SU-DHL-6 (cell line): ENCODE results near the gene ARMC9.

Experiments used
- H2AFZ ChIP-seq: fragments of 200-600 bp; sonication (generic); 2 replicates; pipeline ENCODE4 v1.6.1; 2014; ENCODE audit warnings: low read depth, mild to moderate bottlenecking, moderate library complexity, mixed read lengths, antibody characterized with exemption, low read length; ENCODE audit not compliant: severe bottlenecking
- H3F3A ChIP-seq: fragments of 200-600 bp; shearing (Covaris generic); 2 replicates; pipeline ENCODE4 v1.6.0; 2016; ENCODE audit warnings: antibody characterized with exemption, mild to moderate bottlenecking; ENCODE audit not compliant: insufficient read depth
- H3K27ac ChIP-seq: fragments of 200-600 bp; sonication (generic); 2 replicates; pipeline ENCODE4 v1.5.1; 2016; ENCODE audit warnings: low read depth, mild to moderate bottlenecking, low read length, moderate library complexity, mixed read lengths
- H3K27me3 ChIP-seq: fragments of 200-600 bp; sonication (generic), shearing (Covaris generic); 2 replicates; pipeline ENCODE4 v1.6.0; 2014; ENCODE audit warnings: mild to moderate bottlenecking, low read length
- H3K36me3 ChIP-seq: fragments of 200-600 bp; sonication (generic); 2 replicates; pipeline ENCODE4 v1.6.1; 2014; ENCODE audit warnings: mild to moderate bottlenecking, low read length, mixed read lengths
- H3K4me2 ChIP-seq: fragments of 300-600, 200-600 bp; shearing (Covaris generic), sonication (generic); 2 replicates; pipeline ENCODE4 v1.6.0; 2014; ENCODE audit warnings: low read length, low read depth, mild to moderate bottlenecking; ENCODE audit not compliant: poor library complexity, severe bottlenecking
- H3K4me3 ChIP-seq: fragments of 200-600 bp; sonication (generic); 2 replicates; pipeline ENCODE4 v1.5.1; 2014; ENCODE audit warnings: antibody characterized with exemption, low read length, mild to moderate bottlenecking, mixed read lengths; ENCODE audit not compliant: insufficient read depth, poor library complexity, severe bottlenecking
- H3K79me2 ChIP-seq: fragments of 200-600 bp; sonication (generic); 2 replicates; pipeline ENCODE4 v1.6.1; 2014; ENCODE audit warnings: mild to moderate bottlenecking, low read length, moderate library complexity; ENCODE audit not compliant: insufficient read depth
- H3K9ac ChIP-seq: fragments of 200-600 bp; sonication (generic); 2 replicates; pipeline ENCODE4 v1.7.0; 2014; ENCODE audit warnings: mild to moderate bottlenecking, low read length
- H3K9me2 ChIP-seq: fragments of 200-600 bp; sonication (generic); replicated peaks from 2 replicates; pipeline ENCODE4 v1.6.1; 2014; ENCODE audit warnings: low read length; ENCODE audit not compliant: insufficient read depth
- H3K9me3 ChIP-seq: fragments of 200-600 bp; sonication (generic); 2 replicates; pipeline ENCODE4 v1.6.1; 2014; ENCODE audit warnings: low read length, mixed read lengths; ENCODE audit not compliant: insufficient read depth
- H4K20me1 ChIP-seq: fragments of 200-600 bp; sonication (generic); 2 replicates; pipeline ENCODE4 v1.6.1; 2014; ENCODE audit warnings: low read depth, mild to moderate bottlenecking, antibody characterized with exemption, low read length, moderate library complexity, mixed read lengths
- EZH2phosphoT487 ChIP-seq: fragments of 200-600 bp; sonication (generic), shearing (Covaris generic); conservative IDR thresholded peaks from 2 replicates; pipeline ENCODE4 v1.6.1; 2018; ENCODE audit warnings: mild to moderate bottlenecking, antibody characterized with exemption, low read length, moderate library complexity, mixed read lengths
- TF ChIP-seq, protein P1 (sequence below): fragments of 200-600 bp; sonication (generic); IDR thresholded peaks from one replicate; pipeline ENCODE4 v1.5.1; 2017; ENCODE audit warnings: antibody characterized with exemption, mild to moderate bottlenecking, low read length, moderate library complexity; ENCODE audit not compliant: insufficient read depth, poor library complexity, severe bottlenecking

ARMC9 gene

DNA sequence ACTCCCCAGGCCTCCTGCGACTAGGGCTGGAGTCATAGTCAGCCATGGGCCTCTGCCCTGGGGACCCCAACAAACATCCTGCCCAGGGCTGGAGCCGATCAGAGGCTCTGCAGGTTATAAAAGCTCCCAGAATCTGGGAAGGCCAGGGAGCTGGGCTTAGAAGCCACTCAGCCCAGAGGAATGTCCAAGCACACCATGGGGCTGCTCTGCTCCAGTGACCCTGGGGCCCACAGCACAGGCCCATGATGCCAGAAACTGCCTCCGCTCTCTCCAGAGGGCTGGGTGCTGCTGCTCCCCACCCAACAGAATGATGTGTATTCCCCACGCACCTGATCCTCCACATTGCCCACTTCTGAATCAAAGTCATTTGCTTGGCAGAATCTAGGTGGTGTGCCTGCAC, 88.5 kb downstream of the ARMC9 start:
- Histone ChIP-seq H3K9me3 (no peaks in the 10 kb centered on the region), H4K20me1 (no peaks in the 10 kb centered on the region), H3F3A (no peaks in the 10 kb centered on the region), H3K4me3 (no peak overlapping the region), H3K9ac (no peak overlapping the region), H2AFZ (no peak overlapping the region), H3K79me2 (no peaks in the 10 kb centered on the region), H3K27me3 (no peaks in the 10 kb centered on the region), H3K4me2 (no peak overlapping the region), H3K36me3 (no peaks in the 10 kb centered on the region), H3K9me2 (no peaks in the 10 kb centered on the region), H3K27ac (no peak overlapping the region)
- TF ChIP-seq, protein P1, sequence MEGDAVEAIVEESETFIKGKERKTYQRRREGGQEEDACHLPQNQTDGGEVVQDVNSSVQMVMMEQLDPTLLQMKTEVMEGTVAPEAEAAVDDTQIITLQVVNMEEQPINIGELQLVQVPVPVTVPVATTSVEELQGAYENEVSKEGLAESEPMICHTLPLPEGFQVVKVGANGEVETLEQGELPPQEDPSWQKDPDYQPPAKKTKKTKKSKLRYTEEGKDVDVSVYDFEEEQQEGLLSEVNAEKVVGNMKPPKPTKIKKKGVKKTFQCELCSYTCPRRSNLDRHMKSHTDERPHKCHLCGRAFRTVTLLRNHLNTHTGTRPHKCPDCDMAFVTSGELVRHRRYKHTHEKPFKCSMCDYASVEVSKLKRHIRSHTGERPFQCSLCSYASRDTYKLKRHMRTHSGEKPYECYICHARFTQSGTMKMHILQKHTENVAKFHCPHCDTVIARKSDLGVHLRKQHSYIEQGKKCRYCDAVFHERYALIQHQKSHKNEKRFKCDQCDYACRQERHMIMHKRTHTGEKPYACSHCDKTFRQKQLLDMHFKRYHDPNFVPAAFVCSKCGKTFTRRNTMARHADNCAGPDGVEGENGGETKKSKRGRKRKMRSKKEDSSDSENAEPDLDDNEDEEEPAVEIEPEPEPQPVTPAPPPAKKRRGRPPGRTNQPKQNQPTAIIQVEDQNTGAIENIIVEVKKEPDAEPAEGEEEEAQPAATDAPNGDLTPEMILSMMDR: no peak

DNA sequence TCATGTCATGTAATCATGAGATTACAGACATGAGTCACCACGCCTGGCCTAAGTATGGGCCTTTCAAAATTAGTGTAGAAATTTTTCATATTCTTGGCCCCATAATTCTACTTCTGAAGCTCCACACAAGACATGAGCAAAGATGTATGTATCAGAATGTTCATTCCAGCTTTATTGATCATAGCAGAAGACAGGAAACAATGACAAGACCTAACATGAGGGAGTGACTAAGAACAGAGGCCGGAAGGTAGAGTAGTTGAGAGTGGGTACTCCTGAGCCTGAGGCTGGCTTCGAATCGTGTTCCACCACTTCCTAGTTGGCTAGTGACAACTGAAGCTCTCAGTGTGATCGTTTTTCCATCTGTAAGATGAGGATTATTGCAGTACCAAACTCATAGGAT, 89.3 kb downstream of the ARMC9 start:
- Histone ChIP-seq H3K9me3 (no peaks in the 10 kb centered on the region), H3K36me3 (no peaks in the 10 kb centered on the region), H3K9ac (no peak overlapping the region), H4K20me1 (no peaks in the 10 kb centered on the region), H3K9me2 (no peaks in the 10 kb centered on the region), H3K4me3 (no peak overlapping the region), H3K4me2 (no peak overlapping the region), H3K27ac (no peak overlapping the region), H3K79me2 (no peaks in the 10 kb centered on the region), H3K27me3 (no peaks in the 10 kb centered on the region), H2AFZ (no peak overlapping the region), H3F3A (no peaks in the 10 kb centered on the region)
- TF ChIP-seq EZH2phosphoT487: no peak
- TF ChIP-seq, protein P1: no peak

DNA sequence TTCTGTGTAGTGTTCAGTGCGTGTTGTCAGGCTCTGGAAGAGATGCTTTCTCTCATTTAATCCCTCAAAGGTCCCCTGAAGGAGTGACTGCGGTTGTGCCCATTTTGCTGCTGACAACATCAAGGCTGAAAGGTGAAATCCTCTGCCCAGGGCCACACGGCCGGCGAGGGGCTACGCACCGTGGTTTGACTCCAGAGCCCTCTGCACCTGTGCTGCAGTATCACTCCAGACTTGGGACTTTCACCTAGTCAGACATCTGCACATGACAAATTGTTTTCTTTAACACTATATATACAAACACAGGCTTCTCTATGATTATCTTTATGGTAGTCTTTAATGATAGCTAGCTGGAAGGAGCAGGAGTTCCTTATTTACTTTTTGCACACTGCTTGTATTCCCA, 90.2 kb downstream of the ARMC9 start:
- Histone ChIP-seq H3K36me3 (no peaks in the 10 kb centered on the region), H3K27me3 (no peaks in the 10 kb centered on the region), H3K27ac (no peak overlapping the region), H3K9ac (no peak overlapping the region), H4K20me1 (no peaks in the 10 kb centered on the region), H3K4me2 (no peak overlapping the region), H3K9me3 (no peaks in the 10 kb centered on the region), H3K9me2 (no peaks in the 10 kb centered on the region), H3K79me2 (no peaks in the 10 kb centered on the region), H3K4me3 (no peak overlapping the region), H3F3A (no peaks in the 10 kb centered on the region), H2AFZ (no peak overlapping the region)
- TF ChIP-seq, protein P1: no peak
- TF ChIP-seq EZH2phosphoT487: no peak
